NCI-H774 (cell line): ENCODE measurements around the gene GIMAP4.
"Not testable (repeated sequence)": the region's sequence is repeated elsewhere in the genome, so short reads cannot be mapped to it uniquely, and the experiment has no call there.

Source experiments
- DNase-seq: peaks from one replicate; lab custom pipeline; 2025; lab: John Stamatoyannopoulos, UW

The GIMAP4 gene

GRCh38 chr7:150567169-150567568 lies at the start of gene GIMAP4:
GIMAP4 (plus strand) TSS chr7:150567390; CDS start chr7:150569902, 2,512 bp downstream.
- no peak for DNase-seq

DNA sequence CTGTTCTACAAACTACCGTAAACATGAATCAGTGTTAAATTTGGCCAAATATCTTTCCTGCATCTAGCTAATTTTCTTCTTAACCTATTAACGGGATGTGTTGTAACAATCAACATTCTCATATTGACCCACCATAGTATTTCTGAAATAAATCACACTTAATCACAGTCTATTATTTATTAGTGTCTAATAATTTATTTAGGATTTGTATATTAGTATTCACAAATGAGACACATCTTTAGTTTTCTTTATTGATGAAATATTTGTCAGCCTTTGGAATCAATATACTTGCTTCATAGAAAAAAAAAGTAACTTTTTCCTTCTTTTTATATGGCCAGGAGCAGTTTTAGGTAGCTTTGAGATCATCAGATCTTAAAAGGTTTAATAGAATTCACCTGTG lies 47.9 kb upstream of the GIMAP4 start:
- DNase-seq: no peak

GRCh38 chr7:150520145-150520544 lies 47.0 kb upstream of the GIMAP4 start:
- no peak for DNase-seq

- not testable (repeated sequence) for DNase-seq
Measured at GRCh38 chr7:150522931-150523330, 44.3 kb upstream of the GIMAP4 start.

DNA sequence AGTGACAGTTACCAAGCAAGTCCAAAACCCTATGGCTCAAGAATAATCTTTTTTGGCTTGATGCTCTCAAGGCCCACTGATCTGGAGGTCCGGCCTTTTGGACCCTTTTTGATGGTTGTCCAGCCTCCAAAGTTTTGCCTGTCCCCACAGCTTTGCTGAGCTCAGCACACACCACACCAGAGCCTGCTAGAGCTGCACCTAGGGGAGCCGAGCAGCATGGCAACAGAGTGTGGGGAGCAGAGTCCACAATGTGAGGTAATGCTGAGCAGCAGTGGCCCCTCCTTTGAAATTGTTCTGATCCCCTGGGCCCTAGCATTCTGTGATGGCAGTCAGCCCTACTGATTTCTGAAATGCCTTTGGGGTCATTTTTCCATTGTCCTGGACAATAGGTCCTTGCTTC lies 43.2 kb upstream of the GIMAP4 start:
- DNase-seq: no peak

DNA sequence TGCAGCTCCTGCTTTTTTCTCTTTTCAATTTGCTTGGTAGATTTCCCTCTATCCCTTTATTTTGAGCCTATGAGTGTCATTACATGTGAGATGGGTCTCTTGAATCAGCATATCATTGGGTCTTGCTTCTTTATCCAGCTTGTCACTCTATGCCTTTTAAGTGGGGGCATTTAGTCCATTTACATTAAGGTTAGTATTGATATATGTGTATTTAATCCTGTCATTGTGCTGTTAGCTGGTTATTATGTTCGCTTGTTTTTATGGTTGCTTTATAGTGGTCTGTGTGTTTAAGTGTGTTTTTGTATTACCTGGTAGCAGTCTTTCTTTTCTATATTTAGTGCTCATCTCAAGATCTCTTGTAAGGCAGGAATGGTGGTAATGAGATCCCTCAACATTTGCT lies 35.5 kb upstream of the GIMAP4 start:
- DNase-seq: no peak

DNA sequence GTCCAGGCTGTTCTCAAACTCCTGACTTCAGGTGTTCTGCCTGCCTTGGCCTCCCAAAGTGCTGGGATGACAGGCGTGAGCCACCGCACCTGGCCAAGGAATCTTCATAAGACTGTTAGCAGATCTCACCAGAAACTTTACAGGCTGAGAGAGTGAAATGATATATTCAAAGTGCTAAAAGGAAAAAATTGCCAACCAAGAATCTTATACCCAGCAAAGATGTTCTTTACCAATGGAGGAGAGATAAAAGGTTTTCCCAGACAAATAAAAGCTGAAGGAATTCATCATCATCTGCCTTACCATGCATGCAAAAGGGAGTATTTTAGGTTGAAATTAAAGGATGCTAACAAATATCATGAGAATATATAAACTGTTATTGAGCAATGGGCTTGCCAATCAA lies 28.9 kb upstream of the GIMAP4 start:
- no peak for DNase-seq

- no peak for DNase-seq
Measured at GRCh38 chr7:150553163-150553562, 14.0 kb upstream of the GIMAP4 start.

GRCh38 chr7:150556521-150557138 lies 10.6 kb upstream of the GIMAP4 start:
- DNase-seq: no peak

GRCh38 chr7:150560486-150560885 lies 6.7 kb upstream of the GIMAP4 start:
- no peak for DNase-seq

DNA sequence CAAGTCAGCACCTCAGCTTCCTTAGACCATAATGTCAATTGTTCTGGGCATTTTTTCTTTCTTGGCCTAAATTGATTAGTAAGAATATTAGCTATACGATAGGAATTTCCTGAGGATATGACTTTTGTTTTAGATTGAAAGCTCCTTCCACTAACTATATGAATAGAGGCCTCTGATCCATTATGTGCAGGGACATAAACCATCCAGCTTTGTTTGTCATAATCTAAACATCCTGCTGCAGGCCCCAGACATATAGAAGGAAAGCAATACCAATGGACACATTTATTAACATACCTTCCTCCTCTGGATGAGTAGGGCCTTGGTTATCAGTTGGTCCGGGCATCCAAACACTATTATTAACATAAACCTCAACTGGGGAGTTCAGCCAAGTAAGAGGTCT lies 4.3 kb upstream of the GIMAP4 start:
- DNase-seq: no peak

DNA sequence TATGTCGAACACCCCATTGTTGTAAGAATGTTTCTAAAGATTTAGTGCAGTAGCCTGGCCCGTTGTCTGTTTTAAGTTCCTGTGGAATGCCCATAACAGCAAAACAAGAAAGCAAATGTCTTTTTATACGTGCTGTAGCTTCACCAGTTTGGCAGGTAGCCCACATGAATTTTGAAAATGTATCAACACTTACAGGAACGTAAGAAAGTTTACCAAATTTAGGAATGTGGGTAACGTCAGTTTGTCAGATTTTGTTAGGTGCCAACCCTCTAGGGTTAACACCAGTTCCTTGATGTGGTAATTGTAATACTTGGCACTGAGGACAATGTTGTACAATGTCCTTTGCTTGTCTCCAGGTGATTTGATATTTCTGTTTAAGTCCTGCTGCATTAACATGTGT lies 3.2 kb upstream of the GIMAP4 start:
- DNase-seq: no peak

DNA sequence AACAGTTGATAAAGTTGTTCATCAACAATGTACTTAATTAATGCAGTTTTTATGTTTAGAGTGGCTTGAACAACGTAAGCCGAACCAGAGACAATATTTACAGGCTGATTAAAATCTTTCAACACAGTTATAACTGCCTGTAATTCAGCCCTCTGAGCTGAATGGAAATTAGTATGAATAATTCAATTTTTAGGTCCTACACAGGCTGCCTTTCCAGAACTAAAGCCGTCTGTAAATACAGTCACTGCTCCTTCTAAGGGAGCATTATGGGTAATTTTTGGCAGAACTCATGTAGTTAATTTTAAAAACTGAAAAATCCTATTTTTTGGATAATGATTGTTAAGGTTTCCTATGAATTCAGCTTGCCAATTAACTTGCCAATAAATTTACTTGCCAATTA lies 2.6 kb upstream of the GIMAP4 start:
- no peak for DNase-seq

GRCh38 chr7:150565239-150565638 lies 2.0 kb upstream of the GIMAP4 start:
- DNase-seq: no peak

- DNase-seq: no peak
Measured at GRCh38 chr7:150566123-150566522, 1.1 kb upstream of the GIMAP4 start.

DNA sequence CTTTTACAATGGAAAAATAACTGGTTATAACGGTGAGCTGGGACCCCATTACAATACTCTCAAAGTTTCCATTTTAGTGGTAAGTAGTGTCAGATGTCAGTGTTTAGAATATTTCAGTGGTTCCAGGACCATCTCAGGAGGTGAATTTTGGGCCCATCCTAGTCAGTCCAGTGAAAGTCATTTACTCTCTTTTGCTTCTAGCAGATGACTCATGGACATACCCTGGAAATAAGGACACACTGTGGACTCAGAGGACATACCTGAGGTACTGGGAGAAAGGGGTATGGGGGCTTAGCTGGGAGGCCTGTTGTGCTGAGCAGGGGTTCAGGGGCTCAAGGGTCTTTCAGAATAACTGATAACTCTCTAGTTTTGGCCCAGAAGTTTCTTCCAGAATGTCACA lies 618 bp upstream of the GIMAP4 start:
- DNase-seq: no peak

GRCh38 chr7:150567871-150568301 lies 696 bp downstream of the GIMAP4 start:
- DNase-seq: no peak

DNA sequence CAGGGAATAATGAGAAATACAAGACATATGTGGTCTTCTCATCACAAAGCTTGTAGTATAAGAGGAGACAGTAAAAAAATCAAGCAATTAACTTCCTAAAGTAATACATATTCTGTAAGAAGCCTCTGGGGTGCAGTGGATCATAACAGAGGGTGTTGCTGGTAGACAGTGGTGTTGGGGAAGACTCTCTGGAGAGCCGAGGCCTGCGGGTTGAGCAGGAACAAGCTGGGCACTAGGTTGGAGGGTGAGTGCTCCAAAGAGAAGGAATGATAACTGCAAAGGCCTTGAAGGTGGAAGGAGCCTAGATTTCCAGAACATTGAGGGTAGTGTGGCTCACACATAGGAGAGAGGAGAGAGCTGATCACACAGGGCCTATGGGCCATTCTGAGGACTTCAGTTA lies 1.5 kb downstream of the GIMAP4 start:
- no peak for DNase-seq

DNA sequence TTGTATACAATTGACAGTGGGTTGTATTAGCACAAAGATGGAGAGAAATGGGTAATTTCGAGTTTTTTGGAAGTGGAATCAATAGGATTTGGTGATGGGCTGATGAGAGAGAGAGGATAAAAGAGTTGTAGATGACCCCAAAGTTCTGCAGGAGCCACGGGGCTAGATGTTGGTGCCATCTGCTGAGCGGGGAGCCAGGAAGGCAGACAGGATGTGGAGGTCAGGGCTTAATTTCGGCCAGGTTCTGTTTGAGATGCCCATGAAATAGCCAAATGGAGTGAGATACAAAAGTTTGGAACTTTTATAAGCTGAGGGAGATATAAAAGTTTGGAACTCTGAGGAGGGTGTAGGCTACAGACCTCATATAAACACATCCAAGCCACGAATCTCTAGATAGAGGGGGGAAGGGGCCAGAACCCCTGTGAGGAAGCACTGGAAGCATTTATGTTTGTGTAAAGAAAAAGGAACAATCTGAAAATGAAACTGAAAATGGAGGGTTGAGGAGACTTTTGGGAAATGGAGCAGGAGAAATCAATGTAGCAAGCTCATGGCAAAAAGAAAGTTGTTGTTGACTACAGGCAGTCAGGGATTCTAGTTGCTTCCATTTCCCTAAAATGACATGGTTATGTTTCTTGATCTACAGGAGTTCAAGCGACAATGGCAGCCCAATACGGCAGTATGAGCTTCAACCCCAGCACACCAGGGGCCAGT lies 2.2 kb downstream of the GIMAP4 start:
- DNase-seq: no peak

DNA sequence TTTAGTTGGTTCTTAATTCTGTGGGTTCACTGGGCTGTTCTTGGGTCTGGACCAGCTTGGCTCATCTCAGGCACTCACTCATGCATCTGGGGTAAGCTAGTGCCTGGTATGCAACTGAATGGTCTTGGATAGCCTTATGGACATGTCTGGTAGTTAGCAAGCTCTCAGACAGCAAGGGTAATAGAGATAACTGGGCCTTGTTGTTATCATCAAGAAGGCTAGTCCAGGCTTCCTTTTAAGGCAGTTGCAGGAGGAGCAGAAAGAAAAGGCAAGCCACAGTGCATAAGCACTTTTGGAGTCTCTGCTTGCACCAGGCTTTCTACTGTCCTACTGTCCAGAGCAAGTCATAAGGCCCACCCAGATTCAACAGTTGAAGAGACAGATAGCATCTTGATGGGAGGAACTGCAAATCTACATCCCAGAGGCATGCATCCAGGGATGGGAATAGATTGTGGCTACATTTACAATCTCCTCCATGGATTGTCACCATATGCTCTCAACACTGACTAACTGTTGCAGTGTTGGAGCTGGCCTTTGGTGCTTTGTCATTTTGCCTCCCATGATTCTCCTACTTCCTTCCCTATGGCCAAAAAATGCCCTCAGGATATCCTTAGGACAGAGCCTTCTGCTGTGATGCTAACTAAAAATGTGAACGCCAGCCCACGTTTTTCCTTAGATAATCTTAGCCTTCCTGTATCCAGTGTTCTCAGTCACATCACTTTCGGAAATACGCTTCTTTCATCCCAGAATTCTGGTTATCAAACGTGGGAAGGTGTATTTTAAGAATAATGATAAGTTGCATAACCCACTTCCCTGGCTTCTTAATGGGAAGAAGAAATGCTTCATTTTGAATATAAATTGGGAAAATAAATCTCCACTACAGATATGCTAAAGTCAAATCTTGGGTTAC lies 3.6 kb downstream of the GIMAP4 start:
- DNase-seq: no peak

DNA sequence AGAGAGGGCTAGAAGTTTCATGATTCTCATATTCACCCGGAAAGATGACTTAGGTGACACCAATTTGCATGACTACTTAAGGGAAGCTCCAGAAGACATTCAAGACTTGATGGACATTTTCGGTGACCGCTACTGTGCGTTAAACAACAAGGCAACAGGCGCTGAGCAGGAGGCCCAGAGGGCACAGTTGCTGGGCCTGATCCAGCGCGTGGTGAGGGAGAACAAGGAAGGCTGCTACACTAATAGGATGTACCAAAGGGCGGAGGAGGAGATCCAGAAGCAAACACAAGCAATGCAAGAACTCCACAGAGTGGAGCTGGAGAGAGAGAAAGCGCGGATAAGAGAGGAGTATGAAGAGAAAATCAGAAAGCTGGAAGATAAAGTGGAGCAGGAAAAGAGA lies 5.3 kb downstream of the GIMAP4 start:
- no peak for DNase-seq

DNA sequence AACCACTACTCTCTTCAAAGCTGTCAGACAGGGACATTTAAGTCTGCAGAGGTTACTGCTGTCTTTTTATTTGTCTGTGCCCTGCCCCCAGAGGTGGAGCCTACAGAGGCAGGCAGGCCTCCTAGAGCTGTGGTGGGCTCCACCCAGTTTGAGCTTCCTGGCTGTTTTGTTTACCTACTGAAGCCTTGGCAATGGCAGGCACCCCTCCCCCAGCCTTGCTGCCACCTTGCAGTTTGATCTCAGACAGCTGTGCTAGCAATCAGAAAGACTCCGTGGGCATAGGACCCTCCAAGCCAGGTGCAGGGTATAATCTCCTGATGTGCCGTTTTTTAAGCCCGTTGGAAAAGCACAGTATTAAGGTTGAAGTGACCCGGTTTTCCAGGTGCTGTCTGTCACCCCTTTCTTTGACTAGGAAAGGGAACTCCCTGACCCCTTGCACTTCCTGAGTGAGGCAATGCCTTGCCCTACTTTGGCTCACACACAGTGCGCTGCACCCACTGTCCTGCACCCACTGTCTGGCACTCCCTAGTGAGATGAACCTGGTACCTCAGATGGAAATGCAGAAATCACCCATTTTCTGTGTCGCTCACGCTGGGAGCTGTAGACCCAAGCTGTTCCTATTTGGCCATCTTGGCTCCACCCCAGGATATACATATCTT lies 12.9 kb downstream of the GIMAP4 start:
- DNase-seq: peak; percentile 7
